Ureter (tissue), 1 donor: ENCODE measurements around the gene GM2A. TPM values are rescaled to one million over a fixed set of nuclear protein-coding genes. Genes with fewer than 3 reads are reported as not detected.

ENCODE experiments used
- DNase-seq: peaks from one replicate; pipeline ENCODE4 v3.0.0-alpha.2; 2020; ENCODE audit warnings: low spot score
- total RNA-seq: library from RNA; stranded (reverse); gene quantifications from one replicate; pipeline ENCODE4 v1.2.4, GENCODE V29; 2023
- donor health status: DM: yes; HTN: yes; CAD: no.

Gene GM2A
- total RNA-seq, result 60.7 TPM

DNA sequence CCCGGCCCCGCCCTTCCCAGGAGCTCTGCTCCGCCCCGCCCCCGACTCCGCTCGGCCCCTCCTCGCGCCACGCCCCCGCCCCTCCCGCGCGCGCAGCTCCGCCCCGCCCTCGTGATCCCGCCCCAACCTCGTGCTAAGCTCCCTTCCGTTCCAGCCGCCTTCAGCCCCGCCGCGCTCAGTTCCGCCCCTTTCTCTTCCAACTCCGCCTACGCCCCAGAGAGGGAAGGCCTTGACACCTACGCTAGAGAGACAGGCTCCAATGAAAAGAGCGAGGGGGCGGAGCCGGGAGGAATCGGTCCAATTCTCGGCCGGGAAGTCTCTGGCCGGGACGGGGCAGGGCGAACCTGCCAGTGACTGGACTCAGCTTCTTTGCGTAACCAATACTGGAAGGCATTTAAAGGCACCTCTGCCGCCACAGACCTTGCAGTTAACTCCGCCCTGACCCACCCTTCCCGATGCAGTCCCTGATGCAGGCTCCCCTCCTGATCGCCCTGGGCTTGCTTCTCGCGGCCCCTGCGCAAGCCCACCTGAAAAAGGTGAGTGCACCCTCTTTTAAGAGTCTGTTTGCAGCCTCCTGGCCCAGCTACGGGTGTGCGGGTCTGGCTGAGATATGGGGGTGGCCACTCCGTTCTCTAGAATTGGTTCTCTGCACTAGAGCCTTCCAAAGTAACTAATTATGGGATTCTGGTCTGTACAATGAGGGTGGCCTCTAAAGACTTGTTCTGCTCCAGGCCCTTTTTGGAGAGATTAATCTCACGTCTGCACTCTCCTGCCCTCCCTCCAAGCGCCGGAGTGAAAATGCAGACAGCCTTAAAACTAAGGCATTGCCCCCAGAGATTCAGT, at the start of gene GM2A:
Gene GM2A, plus strand, starts transcription at position 424 of the 843 bp plus-strand sequence. Its CDS starts 32 bp downstream, at position 456.
- DNase-seq, result peak; percentile 100

DNA sequence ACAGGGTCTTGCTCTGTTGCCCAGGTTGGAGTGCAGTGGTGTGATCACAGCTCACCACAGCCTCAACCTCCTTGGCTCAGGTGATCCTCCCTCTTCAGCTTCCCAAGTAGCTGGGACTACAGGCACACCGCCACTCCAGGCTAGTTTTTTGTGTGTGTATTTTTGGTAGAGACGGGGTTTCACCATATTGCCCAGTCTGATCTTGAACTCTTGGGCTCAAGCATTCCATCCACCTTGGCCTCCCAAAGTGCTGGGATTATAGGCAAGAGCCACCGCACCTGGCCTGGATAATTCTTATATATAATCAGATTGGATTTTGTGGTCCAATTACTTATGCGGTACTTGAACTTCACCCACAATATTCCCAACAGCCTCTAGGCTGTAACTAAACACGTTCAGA, 48.9 kb upstream of the GM2A start:
- peak; percentile 6 for DNase-seq

DNA sequence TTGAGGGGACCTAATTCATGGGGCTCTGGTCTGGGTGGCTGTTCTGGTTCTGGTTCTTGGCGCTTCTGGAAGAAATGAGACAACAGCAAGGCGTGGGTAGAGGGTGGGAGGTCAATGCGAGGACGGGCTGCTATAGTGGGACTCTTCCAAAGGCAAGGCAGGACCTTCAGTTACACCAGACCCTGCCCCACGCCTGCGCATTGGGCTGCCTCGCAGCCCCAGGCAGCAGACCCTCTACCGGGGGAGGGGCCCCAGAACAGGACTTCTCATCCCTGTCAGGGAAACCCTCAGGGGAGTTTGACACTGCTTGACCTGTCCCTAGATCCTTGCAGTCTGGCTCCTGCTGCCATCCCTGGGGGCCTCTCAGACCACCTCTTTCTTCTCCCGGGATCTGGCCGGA, 47.6 kb upstream of the GM2A start:
- DNase-seq, result peak; percentile 34

DNA sequence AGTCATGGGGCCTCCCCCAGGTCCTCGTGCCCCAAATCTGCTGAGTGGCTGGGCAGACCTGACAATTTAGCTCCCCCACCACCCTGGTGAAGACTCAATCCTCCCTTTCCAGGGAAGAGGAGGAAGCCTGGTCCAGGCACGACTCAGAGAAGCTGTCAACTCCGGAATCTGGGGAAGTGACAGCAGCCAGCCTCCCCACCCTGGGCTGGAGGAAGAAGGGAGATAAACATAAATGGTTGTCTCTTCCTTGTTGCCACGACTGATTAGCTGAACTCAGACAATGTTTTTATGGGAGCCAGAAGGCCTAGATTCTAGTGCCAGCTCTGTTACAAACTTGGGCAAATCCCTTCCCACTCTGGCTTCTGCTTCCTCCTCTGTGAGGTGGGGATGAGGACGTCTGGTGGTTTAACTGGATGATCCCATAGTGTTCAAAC, 44.5 kb upstream of the GM2A start:
- DNase-seq, result peak; percentile 45

DNA sequence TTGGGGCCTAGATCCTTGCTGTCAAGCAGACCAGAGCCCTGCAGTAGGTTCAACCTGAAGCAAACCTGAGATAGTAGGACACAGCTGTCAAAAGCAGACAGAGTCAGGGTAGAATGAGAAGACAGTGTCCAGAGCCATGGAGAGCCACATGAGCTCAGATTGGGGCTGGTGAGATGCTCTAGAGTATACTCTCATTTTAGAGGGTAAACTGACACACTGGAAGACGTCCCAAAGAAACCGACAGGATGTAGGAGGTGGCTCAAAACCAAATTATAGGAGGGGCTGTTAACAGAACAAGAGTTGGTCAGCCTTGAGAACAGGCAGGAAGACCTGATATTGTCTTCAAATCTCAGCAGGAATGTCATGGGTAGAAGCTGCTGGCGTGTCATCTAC, 40.6 kb upstream of the GM2A start:
- peak; percentile 23 for DNase-seq

DNA sequence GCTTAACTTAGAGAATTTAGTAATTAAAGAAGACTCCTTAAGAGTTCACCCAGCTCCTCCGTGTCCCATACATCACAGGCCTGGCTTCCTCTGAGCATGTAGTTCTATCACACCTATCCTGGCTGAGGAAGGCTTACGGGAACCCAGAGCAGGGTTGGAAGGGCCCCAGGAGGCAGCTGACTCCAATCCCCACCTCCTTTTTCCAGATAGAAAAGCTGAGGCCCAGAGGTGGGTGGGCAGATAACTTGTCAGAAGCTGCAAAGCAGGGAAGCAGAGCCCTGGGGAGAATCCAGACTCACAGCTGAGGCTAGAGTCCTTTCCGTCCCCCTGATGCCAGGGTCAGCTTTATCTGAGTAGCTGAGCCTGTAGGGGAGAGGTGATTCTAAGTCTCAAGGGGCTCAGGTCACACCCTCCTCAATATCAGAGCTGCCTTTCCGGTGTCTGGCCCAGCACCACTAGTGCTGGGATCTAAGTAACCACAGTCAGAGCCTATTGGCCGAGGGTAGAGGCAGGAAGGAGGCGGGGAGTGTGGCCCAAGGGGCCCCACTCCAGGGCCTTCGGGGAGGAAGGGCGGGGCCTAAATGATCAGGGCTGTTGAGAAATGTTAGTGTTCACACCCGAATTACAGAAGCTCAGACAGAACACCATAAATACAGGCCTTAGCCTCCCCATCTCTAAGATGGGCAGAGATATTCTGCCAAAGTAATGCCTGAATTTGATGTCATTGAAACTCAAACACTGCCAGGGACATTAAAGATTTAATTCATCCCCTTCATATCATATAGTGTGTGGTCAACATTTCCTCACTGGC, 39.0 kb upstream of the GM2A start:
- DNase-seq, result peak; percentile 84

- peak; percentile 45 for DNase-seq
These were observed 38.1 kb upstream of the GM2A start for GRCh38 chr5:151214614-151215545.

DNA sequence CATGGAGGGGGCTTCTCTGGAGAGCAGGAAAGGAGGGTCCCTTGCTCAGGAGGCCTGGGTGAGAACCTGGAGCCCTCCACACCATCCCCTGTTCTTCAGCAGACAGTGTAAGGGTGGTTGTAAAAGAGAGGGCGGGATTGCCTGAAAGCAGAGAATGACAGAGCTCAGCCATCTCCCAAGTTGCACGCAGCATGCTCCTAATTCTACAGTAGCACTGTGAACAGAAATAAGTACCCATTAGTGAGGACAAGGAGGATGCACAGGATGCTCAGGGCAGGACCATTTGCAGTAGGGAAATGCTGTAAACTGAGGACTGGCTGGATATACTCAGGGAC, 37.5 kb upstream of the GM2A start:
- DNase-seq, result no peak

GRCh38 chr5:151216781-151217180, 36.2 kb upstream of the GM2A start:
- no peak for DNase-seq

GRCh38 chr5:151218177-151218576, 34.8 kb upstream of the GM2A start:
- DNase-seq, result no peak

- DNase-seq, result no peak
These were observed 33.8 kb upstream of the GM2A start for GRCh38 chr5:151219138-151219537.

DNA sequence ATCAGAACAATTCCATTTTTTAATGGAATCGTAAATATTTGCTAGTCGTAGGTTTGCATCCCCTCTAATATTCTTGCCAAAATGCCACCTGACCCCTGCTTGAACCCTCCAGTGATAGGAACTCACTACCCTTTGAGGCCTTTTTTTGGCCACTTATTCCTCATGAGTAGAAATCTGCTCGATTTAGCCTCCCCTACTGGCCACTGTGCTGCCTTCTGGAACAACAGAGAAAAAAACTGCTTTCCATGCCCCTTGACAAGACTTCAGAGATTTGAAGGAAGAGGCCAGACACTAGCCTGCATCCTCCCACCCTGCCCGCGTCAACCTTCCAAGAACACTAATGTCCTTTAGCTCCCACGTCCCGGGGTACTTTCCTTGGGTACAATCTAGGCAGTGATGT, 33.2 kb upstream of the GM2A start:
- DNase-seq, result no peak

DNA sequence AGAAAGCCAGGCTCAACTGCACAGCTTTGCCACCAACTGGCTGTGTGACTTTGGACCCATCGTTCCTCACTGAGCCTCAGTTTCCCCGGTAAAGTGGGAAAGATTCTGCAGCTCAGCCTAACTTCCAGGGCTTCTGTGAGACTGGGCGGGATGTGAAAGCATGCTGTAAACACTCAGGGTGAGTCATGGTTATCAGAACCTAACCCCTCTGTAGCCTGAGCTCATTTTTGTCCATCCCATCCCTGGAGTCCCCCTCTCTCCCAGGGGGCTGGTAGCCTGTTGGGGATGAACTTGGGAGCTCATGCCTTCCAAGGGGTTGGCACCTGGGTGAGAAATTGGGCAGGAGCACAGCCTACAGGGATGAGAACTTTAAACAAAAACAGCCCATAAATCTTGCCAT, 31.4 kb upstream of the GM2A start:
- DNase-seq, result no peak

DNA sequence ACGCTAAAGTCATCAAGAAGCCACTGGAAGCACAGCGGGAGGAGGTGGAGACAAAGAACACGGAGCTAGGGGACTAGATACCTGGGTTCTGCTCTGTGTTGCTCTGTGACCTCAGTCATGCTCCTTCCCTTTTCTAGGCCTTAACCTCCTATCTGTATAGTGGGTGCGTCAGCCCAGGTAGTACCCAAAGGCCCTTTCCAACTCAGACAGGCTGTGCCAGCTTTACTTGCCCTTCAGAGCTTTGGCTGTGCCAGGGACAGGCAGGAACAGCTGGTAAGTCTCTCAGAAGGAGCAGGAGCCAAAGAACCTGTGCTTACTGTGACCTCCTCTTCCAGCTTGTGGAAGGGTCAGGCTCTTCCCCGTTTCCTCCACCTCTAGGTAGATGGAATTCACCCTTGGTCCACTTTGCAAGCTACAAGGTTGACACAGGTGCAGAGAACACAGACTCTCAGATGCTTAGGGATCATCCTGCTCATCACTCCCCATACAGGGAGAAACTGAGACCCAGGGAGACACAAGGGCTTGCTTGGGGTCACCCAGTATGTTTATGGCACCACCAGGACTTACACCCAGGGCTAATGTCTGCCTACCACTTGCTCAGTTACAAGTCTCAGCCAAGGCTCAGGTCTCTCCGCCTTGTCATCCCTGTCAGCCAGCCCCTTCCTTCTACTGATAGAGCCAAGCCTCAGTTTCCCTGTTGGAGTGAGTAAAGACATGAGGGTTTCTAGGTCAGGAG, 30.8 kb upstream of the GM2A start:
- DNase-seq, result no peak

DNA sequence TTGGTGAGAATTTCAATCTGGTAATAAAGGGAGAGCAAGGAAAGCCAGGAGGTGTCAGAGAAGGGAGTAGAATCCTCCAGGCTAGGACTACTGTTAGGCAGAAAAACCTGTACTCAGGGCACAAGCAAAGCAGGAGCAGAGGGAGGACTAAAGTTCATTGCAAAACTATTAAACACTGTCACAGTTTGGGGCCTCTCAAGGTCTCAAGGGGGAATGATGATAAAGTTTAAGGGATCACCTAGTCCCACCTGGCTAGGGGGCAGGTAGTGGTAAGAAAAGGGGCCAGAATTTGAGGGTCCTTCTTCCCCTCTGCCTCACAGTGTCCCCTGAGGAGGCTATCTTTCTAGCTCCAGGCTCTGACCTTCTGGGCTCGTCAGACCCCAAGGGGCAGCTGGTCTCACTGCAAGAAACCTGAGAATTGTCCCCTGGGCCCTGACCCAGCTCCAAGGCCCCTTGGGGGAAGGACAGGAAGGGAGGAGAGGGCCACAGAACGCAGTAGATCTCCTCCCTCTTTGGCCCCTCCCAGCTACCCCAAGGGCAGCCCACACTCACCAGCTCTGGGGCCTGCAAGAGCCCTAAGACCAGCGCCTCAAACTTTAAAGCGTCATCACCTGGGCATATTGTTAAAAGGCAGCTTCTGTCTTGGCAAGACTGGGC, 30.1 kb upstream of the GM2A start:
- no peak for DNase-seq

- peak; percentile 78 for DNase-seq
These were observed 29.3 kb upstream of the GM2A start, which contains the start of gene CCDC69 for GRCh38 chr5:151223447-151224264. Gene CCDC69, minus strand, starts transcription at chr5:151224092. Its CDS starts 122 bp downstream, at chr5:151223970.

- no peak for DNase-seq
These were observed 28.6 kb upstream of the GM2A start for GRCh38 chr5:151224372-151224771.

- DNase-seq, result no peak
These were observed 27.9 kb upstream of the GM2A start for GRCh38 chr5:151225071-151225470.

DNA sequence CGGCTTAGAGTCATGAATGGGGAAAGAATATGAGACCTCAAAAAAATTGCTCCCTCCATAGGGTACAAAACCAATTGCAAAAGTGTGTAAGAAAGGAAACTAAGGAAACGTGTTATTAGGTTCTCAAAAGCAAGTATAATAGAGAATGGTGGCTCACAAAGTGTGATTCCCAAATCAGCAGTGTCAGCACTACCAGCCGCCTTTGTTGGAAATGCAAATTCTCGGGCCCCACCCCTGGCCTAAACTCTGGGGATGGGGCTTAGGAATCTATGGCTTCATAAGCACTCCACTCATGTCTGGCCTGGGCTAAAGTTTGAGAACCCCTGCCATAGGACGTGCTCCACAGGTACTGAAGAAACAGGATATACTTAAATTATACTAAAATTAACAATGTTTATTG, 27.5 kb upstream of the GM2A start:
- DNase-seq, result no peak
